PC-9 (cell line): ENCODE data around the gene COLEC11. TPM values are rescaled to one million over a fixed set of nuclear protein-coding genes. Genes with fewer than 3 reads are reported as not detected.

Source experiments
- BruUV-seq: library from RNA; stranded (reverse); fragments of 400-500 nt; replicated peaks from 2 replicates; lab custom pipeline; 2021; lab: Mats Ljungman, UMichigan
- CTCF ChIA-PET: fragments of 300-600 bp; sonication (Branson Sonifier 250); formaldehyde crosslinking; loops from one replicate; lab custom pipeline; 2022; ENCODE audit warnings: antibody characterized with exemption; lab: Charles Lee
- POLR2A ChIA-PET: fragments of 300-600 bp; sonication (Branson Sonifier 250); formaldehyde crosslinking; loops from one replicate; lab custom pipeline; 2022; ENCODE audit warnings: antibody characterized with exemption; ENCODE audit not compliant: unreplicated experiment; lab: Charles Lee
- DNase-seq, 2 experiments: peaks; one replicate each; pipeline versions ENCODE4 v3.0.0 to v3.0.0-alpha.2; 2015 to 2022; ENCODE audit warnings: mixed read lengths in 1 of 2
- H2AFZ ChIP-seq: fragments of 200-600 bp; sonication (generic); 2 replicates; pipeline ENCODE4 v1.8.1; 2017; ENCODE audit warnings: antibody characterized with exemption
- H3F3A ChIP-seq: fragments of 200-600 bp; sonication (generic); 2 replicates; pipeline ENCODE4 v1.8.1; 2017; ENCODE audit warnings: antibody characterized with exemption, mild to moderate bottlenecking, low read depth; ENCODE audit not compliant: insufficient read depth
- H3K27ac ChIP-seq: fragments of 200-600 bp; sonication (generic); 2 replicates; pipeline ENCODE4 v1.6.1; 2016; ENCODE audit warnings: mixed run types
- H3K27me3 ChIP-seq: fragments of 200-600 bp; sonication (generic); 2 replicates; pipeline ENCODE4 v1.6.1; 2016; ENCODE audit warnings: low read depth, mixed run types; ENCODE audit not compliant: insufficient read depth
- H3K36me3 ChIP-seq: fragments of 200-600 bp; sonication (generic); 2 replicates; pipeline ENCODE4 v1.6.1; 2016; ENCODE audit warnings: low read depth, mixed run types
- H3K4me1 ChIP-seq: fragments of 200-600 bp; sonication (generic); replicated peaks from 2 replicates; pipeline ENCODE4 v1.6.1; 2016; ENCODE audit warnings: mixed run types; ENCODE audit not compliant: insufficient read depth
- H3K4me2 ChIP-seq: fragments of 200-600 bp; sonication (generic); 2 replicates; pipeline ENCODE4 v1.6.1; 2017; ENCODE audit warnings: mixed run types
- H3K4me3 ChIP-seq: fragments of 200-600 bp; sonication (generic); 2 replicates; pipeline ENCODE4 v1.6.1; 2016; ENCODE audit warnings: mixed run types
- H3K79me2 ChIP-seq: fragments of 200-600 bp; sonication (generic); 2 replicates; pipeline ENCODE4 v1.6.1; 2017; ENCODE audit warnings: low read depth, mixed run types
- H3K9me2 ChIP-seq: fragments of 200-600 bp; sonication (generic); 2 replicates; pipeline ENCODE4 v1.8.1; 2017; ENCODE audit warnings: mild to moderate bottlenecking; ENCODE audit not compliant: insufficient read depth
- H3K9me3 ChIP-seq: fragments of 200-600 bp; sonication (generic); 2 replicates; pipeline ENCODE4 v1.8.1; 2016; ENCODE audit warnings: low read depth; ENCODE audit not compliant: insufficient read depth
- H4K20me1 ChIP-seq: fragments of 200-600 bp; sonication (generic); 2 replicates; pipeline ENCODE4 v1.8.1; 2017; ENCODE audit not compliant: insufficient read depth
- CTCF ChIP-seq: fragments of 200-600 bp; sonication (generic); conservative IDR thresholded peaks from 2 replicates; pipeline ENCODE4 v1.6.1; 2017; ENCODE audit warnings: mixed run types, antibody characterized with exemption, mild to moderate bottlenecking, moderate library complexity
- EZH2 ChIP-seq: fragments of 200-600 bp; sonication (generic); IDR thresholded peaks from 2 replicates; pipeline ENCODE4 v1.8.0; 2017; ENCODE audit warnings: antibody characterized with exemption, low read depth
- intact Hi-C: fragments of 100-400 bp; cut with micrococcal nuclease; formaldehyde crosslinking; loops from one replicate; pipeline ENCODE4 v1.10.0; 2022; ENCODE audit not compliant: unreplicated experiment
- total RNA-seq: library from RNA; stranded (reverse); gene quantifications from 2 replicates; pipeline ENCODE4 v1.2.3, GENCODE V29; 2021

COLEC11 gene
- total RNA-seq, 1 experiment from 2014 or later: 2.4 TPM

- no TSS peak for BruUV-seq
These were observed 59.8 kb downstream of the COLEC11 start for GRCh38 chr2:3654531-3655225.

DNA sequence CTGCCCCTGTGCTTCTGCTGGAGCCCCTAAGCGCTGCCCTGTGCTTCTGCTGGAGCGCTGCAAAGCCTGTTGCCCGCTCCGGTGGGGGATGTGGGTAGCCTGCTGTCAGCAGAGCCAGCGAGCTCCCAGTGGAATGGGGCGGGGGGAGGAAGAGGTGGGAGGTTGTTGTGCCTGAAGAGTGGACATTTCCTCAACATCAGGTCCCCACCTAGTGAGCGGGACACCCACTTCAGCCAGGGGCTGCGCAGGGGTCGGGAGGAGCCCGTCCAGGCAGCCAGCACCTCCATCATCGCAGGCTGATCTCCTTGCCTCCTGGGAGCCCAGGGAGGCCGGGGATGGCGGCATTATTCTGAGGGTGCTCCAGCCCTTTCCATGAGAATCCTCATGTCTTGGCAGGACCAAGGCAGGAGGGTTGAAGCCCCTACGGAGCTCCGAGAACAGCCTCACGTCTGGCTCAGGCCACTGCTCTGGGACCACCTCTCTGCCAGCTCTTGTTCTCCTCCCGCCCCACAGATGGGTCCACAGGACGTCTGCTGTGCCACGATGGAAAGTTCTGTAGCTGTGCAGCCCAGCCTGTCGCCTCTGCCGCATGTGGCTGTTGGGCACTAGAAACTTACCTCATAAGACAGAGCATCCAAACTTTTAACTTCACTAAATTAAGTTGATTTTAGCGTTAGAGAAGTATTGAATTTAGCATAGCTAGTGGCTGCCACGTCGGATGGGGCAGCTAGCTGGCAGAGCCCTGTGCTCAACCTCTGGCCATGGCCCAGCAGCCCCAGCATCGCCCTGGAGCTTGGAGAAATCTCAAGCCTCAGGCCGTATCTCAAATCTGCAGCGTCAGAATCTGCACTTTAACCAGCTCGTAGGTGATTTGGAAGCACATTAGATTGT is 61.2 kb downstream of the COLEC11 start:
- DNase-seq: no peak
- peaks cover 48% of the 10 kb centered on the region for H3K27me3 ChIP-seq
- H3K4me3 ChIP-seq: no peak overlapping the region
- ChIA-PET POLR2A (no interaction called here), CTCF (no interaction called here)
- H2AFZ ChIP-seq: no peak overlapping the region
- no peaks in the 10 kb centered on the region for H3K9me2 ChIP-seq
- no peak overlapping the region for H3K4me2 ChIP-seq
- no peaks in the 10 kb centered on the region; the same call in 1 of the 2 replicates for H3K9me3 ChIP-seq
- BruUV-seq: no TSS peak
- intact Hi-C loops: no loop called here
- H3K79me2 ChIP-seq: no peaks in the 10 kb centered on the region
- TF ChIP-seq CTCF: no peak
- no peak for TF ChIP-seq EZH2
- H3K27ac ChIP-seq: no peak overlapping the region
- no peaks in the 10 kb centered on the region for H3F3A ChIP-seq
- H4K20me1 ChIP-seq: no peaks in the 10 kb centered on the region; the same call in 1 of the 2 replicates
- no peaks in the 10 kb centered on the region for H3K4me1 ChIP-seq
- H3K36me3 ChIP-seq: no peaks in the 10 kb centered on the region

More at GRCh38 chr2:3654531-3655225, 59.8 kb downstream of the COLEC11 start:
- Histone ChIP-seq H3K4me3 (no peak overlapping the region), H2AFZ (no peak overlapping the region), H3K27me3 (peaks cover 48% of the 10 kb centered on the region), H3K9me3 (no peaks in the 10 kb centered on the region), H3K9me2 (no peaks in the 10 kb centered on the region), H3K4me1 (no peaks in the 10 kb centered on the region), H3K27ac (no peak overlapping the region), H3K36me3 (no peaks in the 10 kb centered on the region), H4K20me1 (no peaks in the 10 kb centered on the region; the same call in 1 of the 2 replicates), H3F3A (no peaks in the 10 kb centered on the region), H3K79me2 (no peaks in the 10 kb centered on the region), H3K4me2 (no peak overlapping the region)
- intact Hi-C loops: no loop called here
- TF ChIP-seq CTCF (no peak), EZH2 (no peak)
- CTCF ChIA-PET: no interaction called here
- POLR2A ChIA-PET: interaction anchor here (0.7 kb wide), 1 partner anchor 73 kb away, joined by 3 read pairs; no protein-coding TSS in a partner anchor
- DNase-seq: no peak

DNA sequence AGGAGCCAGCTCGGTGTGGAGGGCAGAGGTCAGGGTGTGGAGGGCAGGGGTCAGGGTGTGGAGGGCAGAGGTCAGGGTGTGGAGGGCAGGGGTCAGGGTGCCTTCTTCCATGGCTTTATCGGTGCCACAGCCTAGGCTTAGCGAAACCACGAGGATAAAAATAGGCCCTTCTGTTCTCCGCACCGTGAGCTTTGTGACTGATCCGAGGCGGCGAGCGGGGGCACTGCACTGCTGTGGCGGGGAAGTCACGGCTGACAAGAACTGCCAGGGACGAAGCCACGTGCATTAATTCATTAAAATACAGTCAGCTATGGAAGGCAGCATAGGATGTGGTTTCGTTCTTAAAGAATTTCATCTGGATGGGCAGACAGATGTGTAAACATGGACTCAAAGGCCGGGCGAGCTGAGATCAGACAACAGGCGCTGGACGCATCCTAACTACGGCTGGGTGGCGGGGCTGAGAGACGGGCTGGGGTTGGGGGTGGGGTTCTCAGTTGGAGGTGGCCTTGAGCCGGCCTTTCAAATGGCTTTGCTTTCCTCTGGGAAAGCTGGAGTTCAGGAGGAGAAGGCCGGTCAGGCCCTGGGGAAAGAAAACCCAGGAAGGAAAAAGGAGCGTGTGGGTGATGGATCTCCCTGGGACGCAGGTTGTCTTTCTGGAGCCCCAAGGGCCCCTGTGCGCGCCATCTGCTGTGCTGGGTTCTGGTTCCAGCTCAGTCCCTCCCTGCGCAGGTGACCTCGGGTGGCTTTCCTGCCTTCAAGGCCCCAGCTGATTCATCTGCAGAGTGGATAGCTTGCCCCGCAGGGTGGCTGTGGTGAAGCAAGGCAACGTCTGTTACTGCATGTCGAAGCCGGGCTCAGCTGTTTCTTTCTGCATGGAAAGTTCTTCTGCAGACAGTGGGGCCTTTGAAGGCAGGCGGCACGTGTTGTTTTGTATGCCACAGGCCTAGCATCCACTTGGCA is 62.1 kb downstream of the COLEC11 start:
- ChIA-PET POLR2A (interaction anchor here (0.6 kb wide), 1 partner anchor 1118 kb away, joined by 4 read pairs; no protein-coding TSS in a partner anchor), CTCF (no interaction called here)
- no peaks in the 10 kb centered on the region for H3K79me2 ChIP-seq
- no peaks in the 10 kb centered on the region; the same call in 1 of the 2 replicates for H4K20me1 ChIP-seq
- H3F3A ChIP-seq: no peaks in the 10 kb centered on the region
- no peak overlapping the region for H3K27ac ChIP-seq
- TF ChIP-seq CTCF (no peak), EZH2 (no peak)
- H2AFZ ChIP-seq: no peak overlapping the region
- BruUV-seq: no TSS peak
- H3K4me2 ChIP-seq: no peak overlapping the region
- H3K9me2 ChIP-seq: no peaks in the 10 kb centered on the region
- H3K27me3 ChIP-seq: peaks cover 41% of the 10 kb centered on the region
- H3K4me3 ChIP-seq: no peak overlapping the region
- intact Hi-C loops: no loop called here
- no peaks in the 10 kb centered on the region for H3K36me3 ChIP-seq
- no peak for DNase-seq
- H3K9me3 ChIP-seq: no peaks in the 10 kb centered on the region; the same call in 1 of the 2 replicates
- no peaks in the 10 kb centered on the region for H3K4me1 ChIP-seq
